Stimulated activated naive B cell treated with anti-CD40 and anti-IgM and Interleukin-4, amounts not matched to agents 10 μg/mL and 1 μg/mL and 100 μg/mL, for 72 hours (primary cell): ENCODE results near the gene HIPK1.
"Not testable (repeated sequence)": the region's sequence is repeated elsewhere in the genome, so short reads cannot be mapped to it uniquely, and the experiment has no call there.

Experiments
- ATAC-seq, 2 donors: fragments of 150-1000 bp; cut with Tn5 transposase; replicated peaks; 2 replicates each; pipeline ENCODE4 v1.10.0; 2021; ENCODE audit warnings: moderate library complexity in 1 of 2
- DNase-seq: peaks from one replicate; pipeline ENCODE4 v3.0.0; 2021
- H3K27ac Mint-ChIP-seq: one replicate; pipeline ENCODE4 v1.8.0; 2022; ENCODE audit warnings: mild to moderate bottlenecking, mixed read lengths
- H3K27me3 Mint-ChIP-seq, 2 donors: one replicate each; pipeline ENCODE4 v1.8.0; 2022; ENCODE audit warnings: mixed read lengths in 2 of 2
- H3K36me3 Mint-ChIP-seq, 2 donors: one replicate each; pipeline ENCODE4 v1.8.0; 2022; ENCODE audit warnings: mixed read lengths in 2 of 2, mild to moderate bottlenecking in 1 of 2
- H3K4me1 Mint-ChIP-seq, 2 donors: one replicate each; pipeline ENCODE4 v1.8.0; 2022; ENCODE audit warnings: mixed read lengths in 2 of 2, mild to moderate bottlenecking in 1 of 2
- H3K4me3 Mint-ChIP-seq, 2 donors: one replicate each; pipeline ENCODE4 v1.8.0; 2022; ENCODE audit warnings: mild to moderate bottlenecking in 2 of 2, mixed read lengths in 2 of 2, moderate library complexity in 1 of 2
- H3K9me3 Mint-ChIP-seq, 2 donors: one replicate each; pipeline ENCODE4 v1.8.0; 2022; ENCODE audit warnings: mixed read lengths in 2 of 2, mild to moderate bottlenecking in 1 of 2

Gene HIPK1

DNA sequence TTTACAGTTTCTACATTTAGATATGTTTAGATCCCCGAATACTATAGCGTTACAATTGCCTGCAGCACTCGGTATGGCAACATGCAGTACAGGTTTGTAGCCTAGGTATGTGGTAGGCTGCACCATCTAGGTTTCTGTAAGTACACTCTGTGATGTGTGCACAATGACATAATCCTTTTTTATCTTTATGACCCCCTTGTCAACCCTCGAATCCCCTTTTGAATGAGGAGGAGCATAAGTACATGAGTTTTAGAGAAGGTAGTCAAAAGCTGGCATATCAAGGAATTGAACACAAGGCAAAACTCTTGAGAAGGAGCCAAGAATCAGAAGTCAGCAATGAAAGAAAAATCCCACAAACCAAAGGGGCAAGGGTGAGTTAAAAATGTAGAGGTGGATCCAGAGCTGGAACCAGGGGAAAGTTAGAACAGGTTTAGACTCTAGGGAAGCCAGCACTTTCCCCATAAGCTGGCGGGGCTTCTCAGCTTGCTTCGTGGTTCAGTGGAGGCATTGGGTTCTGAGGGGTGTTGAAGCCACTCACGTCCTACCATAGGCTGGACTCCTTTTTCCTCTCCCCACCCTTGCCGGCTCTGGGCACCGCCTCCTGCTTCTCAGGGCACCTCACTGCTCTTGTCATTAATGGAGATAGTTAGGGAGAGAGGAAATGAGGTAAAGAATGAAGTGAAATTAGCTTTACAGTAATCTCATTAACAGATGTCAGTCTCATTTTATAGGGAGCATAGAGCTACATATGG, 81.5 kb downstream of the HIPK1 start:
- ATAC-seq = no peak
- peaks cover 12 to 21% of the 10 kb centered on the region in 2 donors for H3K27me3 Mint-ChIP-seq
- no peaks in the 10 kb centered on the region for H3K36me3 Mint-ChIP-seq
- DNase-seq = no peak
- peaks cover under 1 to 5% of the 10 kb centered on the region in 2 donors for H3K9me3 Mint-ChIP-seq
- H3K4me1 Mint-ChIP-seq = no peaks in the 10 kb centered on the region
- no peak overlapping the region for H3K4me3 Mint-ChIP-seq
- no peak overlapping the region for H3K27ac Mint-ChIP-seq

DNA sequence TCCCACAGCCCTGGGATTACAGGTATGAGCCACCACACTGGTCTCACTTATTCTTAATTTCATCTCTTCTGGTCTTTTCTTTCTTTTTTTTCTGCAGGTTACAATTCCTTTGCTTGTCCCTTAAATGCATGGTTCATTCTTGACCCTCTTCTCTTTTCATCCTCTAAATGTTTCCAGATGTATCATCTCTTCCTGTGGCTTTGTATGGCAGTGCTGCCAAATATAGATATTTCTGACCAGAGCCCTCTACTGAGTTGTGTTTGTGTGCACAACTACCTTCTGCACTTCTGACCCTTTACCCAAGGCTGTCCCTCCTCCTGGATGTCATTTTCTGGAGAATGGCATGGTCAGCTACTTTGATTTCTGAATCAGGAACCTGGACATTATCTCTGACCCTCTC, 82.7 kb downstream of the HIPK1 start:
- H3K9me3 Mint-ChIP-seq = peaks cover 0 to 1% of the 10 kb centered on the region in 2 donors
- H3K36me3 Mint-ChIP-seq = no peaks in the 10 kb centered on the region
- no peaks in the 10 kb centered on the region for H3K4me1 Mint-ChIP-seq
- DNase-seq = no peak
- no peak overlapping the region for H3K4me3 Mint-ChIP-seq
- ATAC-seq = no peak
- no peak overlapping the region for H3K27ac Mint-ChIP-seq
- peaks cover 7 to 14% of the 10 kb centered on the region in 2 donors for H3K27me3 Mint-ChIP-seq

DNA sequence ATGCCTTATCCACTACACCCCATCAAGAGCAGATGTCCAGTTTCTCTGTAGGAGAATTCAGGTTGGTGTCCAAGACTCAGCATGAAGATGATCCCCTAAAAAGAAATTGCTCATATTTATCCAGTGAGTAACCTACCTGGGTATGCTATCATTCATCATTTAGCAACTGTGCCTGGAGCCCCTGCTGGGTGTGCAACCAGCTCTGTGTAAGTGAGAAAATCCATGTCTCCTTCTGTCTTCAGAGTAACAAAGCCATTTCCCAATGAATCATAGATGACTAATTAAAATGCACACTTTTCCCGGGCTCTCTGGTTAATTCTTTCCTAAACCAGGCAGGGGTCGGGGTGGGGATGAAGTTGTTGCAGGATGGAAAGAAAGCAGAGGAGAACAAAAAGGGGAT, 86.0 kb downstream of the HIPK1 start:
- no peaks in the 10 kb centered on the region for H3K4me1 Mint-ChIP-seq
- H3K36me3 Mint-ChIP-seq = no peaks in the 10 kb centered on the region
- DNase-seq (no peak), ATAC-seq (no peak)
- no peak overlapping the region for H3K27ac Mint-ChIP-seq
- no peak overlapping the region for H3K4me3 Mint-ChIP-seq
- peaks cover 5% of the 10 kb centered on the region in 2 donors for H3K9me3 Mint-ChIP-seq
- H3K27me3 Mint-ChIP-seq = peaks cover 4 to 21% of the 10 kb centered on the region in 2 donors

DNA sequence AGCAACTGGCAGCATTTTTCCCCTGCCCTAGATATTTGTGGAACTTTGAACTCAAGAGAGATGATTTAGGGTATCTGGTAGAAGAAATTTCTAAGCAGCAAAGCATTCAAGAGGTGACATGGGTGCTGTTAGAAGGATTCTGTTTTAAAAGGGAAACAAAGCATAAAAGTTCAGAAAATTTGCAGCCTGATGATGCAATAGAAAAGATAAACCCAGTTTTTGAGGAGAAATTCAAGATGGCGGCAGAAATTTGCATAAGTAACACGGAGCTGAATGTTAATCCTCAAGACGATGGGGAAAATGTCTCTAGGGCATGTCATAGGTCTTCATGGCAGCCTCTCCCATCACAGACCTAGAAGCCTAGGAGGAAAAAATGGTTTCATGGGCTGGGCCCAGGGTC, 90.6 kb downstream of the HIPK1 start:
- not testable (repeated sequence) for DNase-seq, H3K4me1 Mint-ChIP-seq, H3K4me3 Mint-ChIP-seq, ATAC-seq, H3K9me3 Mint-ChIP-seq, H3K36me3 Mint-ChIP-seq, H3K27ac Mint-ChIP-seq
- H3K27me3 Mint-ChIP-seq = peaks cover 4 to 18% of the 10 kb centered on the region in 2 donors

DNA sequence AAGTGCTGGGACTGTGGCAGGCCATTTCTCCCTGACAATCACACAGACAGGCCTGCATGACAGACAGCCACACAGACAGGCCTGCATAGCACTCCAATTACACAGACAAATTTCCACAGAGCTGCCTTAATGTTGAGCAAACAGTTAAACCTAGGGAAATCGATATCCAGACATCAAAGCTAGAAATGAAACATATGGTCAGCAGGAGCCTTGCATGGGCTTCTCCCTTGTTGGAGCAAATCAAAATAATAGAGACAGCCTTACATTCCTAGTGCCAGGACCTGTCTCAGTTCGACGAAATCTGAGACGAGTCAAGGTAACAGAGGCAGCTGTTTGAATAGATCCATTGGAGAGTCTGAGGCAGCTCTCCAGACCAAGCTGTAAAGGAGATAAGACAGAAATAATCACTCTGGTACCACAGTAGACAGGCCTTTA, 92.6 kb downstream of the HIPK1 start:
- H3K9me3 Mint-ChIP-seq = peaks cover 5 to 6% of the 10 kb centered on the region in 2 donors
- DNase-seq = no peak
- H3K27ac Mint-ChIP-seq = no peak overlapping the region
- ATAC-seq = no peak
- no peaks in the 10 kb centered on the region for H3K36me3 Mint-ChIP-seq
- H3K4me1 Mint-ChIP-seq = no peaks in the 10 kb centered on the region
- H3K4me3 Mint-ChIP-seq = no peak overlapping the region
- peaks cover 0 to 12% of the 10 kb centered on the region in 2 donors for H3K27me3 Mint-ChIP-seq

DNA sequence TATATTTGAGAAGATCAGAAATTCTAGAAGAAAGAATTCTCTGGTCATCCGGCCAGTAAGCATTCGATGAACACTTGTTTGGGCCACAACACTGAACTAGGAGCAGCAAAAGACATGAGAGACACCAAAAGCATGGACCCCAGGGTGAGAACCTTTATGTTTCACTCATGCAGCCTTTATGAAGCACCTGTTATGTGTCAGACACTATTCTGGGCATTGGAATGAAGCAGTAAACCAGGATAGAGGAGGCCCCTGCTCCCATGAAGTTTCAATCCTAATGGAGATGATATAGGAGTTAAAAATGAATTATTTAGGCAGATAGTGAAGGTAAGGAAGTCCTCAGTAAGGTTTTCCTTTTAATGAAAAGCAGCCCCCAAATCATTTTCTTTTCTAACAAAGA, 93.8 kb downstream of the HIPK1 start:
- Mint-ChIP-seq H3K27ac (no peak overlapping the region), H3K4me3 (no peak overlapping the region), H3K4me1 (no peaks in the 10 kb centered on the region), H3K27me3 (peaks cover 3 to 12% of the 10 kb centered on the region in 2 donors), H3K9me3 (peaks cover 5 to 6% of the 10 kb centered on the region in 2 donors), H3K36me3 (no peaks in the 10 kb centered on the region)
- no peak for ATAC-seq
- DNase-seq = no peak

DNA sequence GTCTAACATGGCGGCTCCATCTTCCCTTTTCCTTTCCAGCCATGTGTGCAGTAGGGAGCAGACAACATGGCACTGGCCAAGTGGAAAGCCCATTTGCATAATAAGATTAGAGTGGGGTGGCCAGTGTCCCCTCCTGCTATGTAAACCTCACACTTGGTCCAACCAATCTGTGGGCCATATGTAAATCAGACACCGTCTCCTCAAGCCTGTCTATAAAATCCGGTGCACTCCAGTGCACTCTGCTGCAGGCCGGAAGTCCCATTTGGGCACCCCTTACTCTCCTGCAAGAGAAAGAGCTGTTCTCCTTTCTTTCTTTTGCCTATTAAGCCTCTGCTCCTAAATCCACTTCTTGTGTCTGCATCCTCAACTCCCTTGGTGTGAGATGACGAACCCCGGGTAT, 94.3 kb downstream of the HIPK1 start:
- Mint-ChIP-seq H3K27ac (no peak overlapping the region), H3K9me3 (peaks cover 5 to 6% of the 10 kb centered on the region in 2 donors), H3K4me3 (no peak overlapping the region), H3K4me1 (no peaks in the 10 kb centered on the region), H3K36me3 (no peaks in the 10 kb centered on the region), H3K27me3 (peaks cover 3 to 12% of the 10 kb centered on the region in 2 donors)
- ATAC-seq (no peak), DNase-seq (no peak)

DNA sequence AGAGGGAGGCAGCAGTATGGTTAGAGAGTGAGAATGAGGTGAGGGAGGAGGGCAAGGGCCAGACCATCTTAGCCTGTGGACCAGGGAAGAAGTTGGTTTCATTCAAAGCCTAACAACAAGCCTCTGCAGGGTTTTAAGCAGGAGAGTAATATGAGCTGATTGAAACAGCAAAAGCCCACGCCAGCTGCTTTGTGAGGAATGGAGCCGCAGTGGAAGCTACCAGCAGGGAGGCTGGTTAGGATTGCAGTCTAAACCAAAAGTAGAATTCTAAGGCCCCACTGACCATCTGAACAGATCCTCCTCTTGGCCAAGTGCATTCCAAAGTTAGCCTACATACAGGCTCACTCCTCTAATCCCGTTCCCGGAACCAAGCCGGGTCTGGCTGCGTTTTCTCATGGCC, 94.9 kb downstream of the HIPK1 start:
- H3K36me3 Mint-ChIP-seq = no peaks in the 10 kb centered on the region
- H3K4me3 Mint-ChIP-seq = no peak overlapping the region
- peaks cover 5 to 6% of the 10 kb centered on the region in 2 donors for H3K9me3 Mint-ChIP-seq
- H3K27me3 Mint-ChIP-seq = peaks cover 3 to 12% of the 10 kb centered on the region in 2 donors
- no peak for ATAC-seq
- H3K4me1 Mint-ChIP-seq = no peaks in the 10 kb centered on the region
- no peak for DNase-seq
- no peak overlapping the region for H3K27ac Mint-ChIP-seq

DNA sequence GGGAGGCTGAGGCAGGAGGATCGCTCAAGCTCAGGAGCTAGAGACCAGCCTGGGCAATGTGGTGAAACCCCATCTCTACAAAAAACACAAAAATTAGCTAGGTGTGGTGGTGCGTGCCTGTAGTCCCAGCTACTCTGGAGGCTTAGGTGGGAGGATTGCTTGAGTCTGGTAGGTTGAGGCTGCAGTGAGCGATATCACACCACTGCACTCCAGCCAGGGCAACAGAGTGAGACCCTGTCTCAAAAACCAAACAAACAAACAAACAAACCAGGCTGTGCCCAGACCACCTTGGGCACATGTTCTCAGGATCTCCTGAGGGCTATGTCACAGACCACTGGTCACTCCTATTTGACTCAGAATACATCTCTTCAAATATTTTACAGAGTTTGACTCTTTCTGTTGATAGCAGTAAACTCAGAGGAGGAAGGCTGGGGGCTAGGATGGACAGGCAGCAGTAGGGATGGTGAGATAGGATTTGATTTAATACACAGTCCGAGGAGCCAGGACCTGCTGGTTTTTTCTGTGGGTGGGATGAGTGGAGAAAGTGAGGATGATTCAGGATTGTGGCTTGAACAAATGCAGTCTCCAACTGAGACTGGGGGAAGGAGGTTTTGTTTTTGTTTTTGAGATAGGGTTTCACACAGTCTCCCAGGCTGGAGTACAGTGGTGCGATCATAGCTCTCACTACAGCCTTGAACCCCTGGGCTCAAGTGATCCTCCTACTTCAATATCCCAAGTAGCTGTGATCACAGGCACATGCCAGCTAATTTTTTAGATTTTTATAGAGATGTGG, 96.7 kb downstream of the HIPK1 start:
- H3K27me3 Mint-ChIP-seq = peaks cover 3 to 6% of the 10 kb centered on the region in 2 donors
- peaks cover 0 to 1% of the 10 kb centered on the region in 2 donors for H3K9me3 Mint-ChIP-seq
- ATAC-seq (no peak), DNase-seq (no peak)
- H3K27ac Mint-ChIP-seq = no peak overlapping the region
- no peaks in the 10 kb centered on the region for H3K36me3 Mint-ChIP-seq
- no peaks in the 10 kb centered on the region for H3K4me1 Mint-ChIP-seq
- H3K4me3 Mint-ChIP-seq = no peak overlapping the region

DNA sequence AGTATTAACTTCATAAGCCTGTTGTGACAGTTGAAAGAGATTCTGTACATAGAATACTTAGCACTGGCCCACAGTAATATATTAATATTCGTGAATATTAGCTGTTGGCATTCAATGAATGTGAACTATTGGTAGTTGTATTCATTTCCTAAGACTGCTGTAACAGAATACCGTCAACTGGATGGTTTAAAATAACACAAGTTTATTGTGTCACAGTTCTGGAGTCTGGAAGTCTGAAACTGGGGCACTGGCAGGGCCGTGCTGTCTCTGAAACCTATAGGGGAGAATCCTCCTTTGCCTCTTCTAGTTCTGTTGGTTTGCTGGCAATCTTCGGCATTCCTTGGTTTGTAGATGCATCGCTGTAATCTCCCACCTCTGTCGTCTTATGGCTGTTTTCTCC, 97.7 kb downstream of the HIPK1 start:
- no peak overlapping the region for H3K27ac Mint-ChIP-seq
- no peaks in the 10 kb centered on the region for H3K36me3 Mint-ChIP-seq
- H3K9me3 Mint-ChIP-seq = no peaks in the 10 kb centered on the region
- no peak for DNase-seq
- ATAC-seq = no peak
- no peaks in the 10 kb centered on the region for H3K4me1 Mint-ChIP-seq
- no peak overlapping the region for H3K4me3 Mint-ChIP-seq
- peaks cover 0 to 3% of the 10 kb centered on the region in 2 donors for H3K27me3 Mint-ChIP-seq
